ENCODE measurements around the gene SPDYC. TPM values are rescaled to one million over a fixed set of nuclear protein-coding genes. Genes with fewer than 3 reads are reported as not detected.

The SPDYC gene
- total and polyA plus RNA-seq, 2 of the 13 experiments (the other 11 are each of a cell fraction or from before 2014, with no cell fraction given) = 0.15 to 0.33 TPM

Small RNA genes within 50 kb of the gene (microRNA-seq; reads per million reads assigned to microRNA genes)
- gene MIR6751 = 0.85 reads per million

Small RNA genes within 50 kb of the gene (small RNA-seq; reads per million reads assigned to genes)
- gene HIGD1AP10 (ENCODE audit: insufficient read depth in 2 of 3, insufficient read length in 3 of 3, low read depth in 2 of 3, low replicate concordance in 1 of 3) (0 reads per million in 3 experiments), gene PDCL2P2 (ENCODE audit: insufficient read depth in 2 of 3, insufficient read length in 3 of 3, low read depth in 2 of 3, low replicate concordance in 1 of 3) (0 reads per million in 3 experiments), gene RNU2-23P (ENCODE audit: insufficient read depth in 2 of 3, insufficient read length in 3 of 3, low read depth in 2 of 3, low replicate concordance in 1 of 3) (0 to 22.2 (median 1.5) reads per million in 3 experiments)

Other genes with a start within 250 kb of the SPDYC start
- 1.6 and 2.3 TPM in 2 replicates for gene PPP2R5B, start 245.5 kb upstream of the SPDYC start, total RNA-seq (2016; rRNA removed; fragmentation: Illumina TruSeq; extraction: Trizol)
- 8.3 and 12.6 TPM in 2 replicates for gene PPP2R5B, start 245.5 kb upstream of the SPDYC start, polyA plus RNA-seq (2011; rRNA removed)
- 11.6 and 19.1 TPM in 2 replicates for gene GPHA2, start 234.3 kb upstream of the SPDYC start, total RNA-seq (2016; rRNA removed; fragmentation: Illumina TruSeq; extraction: Trizol)
- gene GPHA2, start 234.3 kb upstream of the SPDYC start, polyA plus RNA-seq (2011; rRNA removed) = 10.1 and 13.0 TPM in 2 replicates
- not detected in 2 replicates for gene MAJIN, start 198.1 kb upstream of the SPDYC start, total RNA-seq (2016; rRNA removed; fragmentation: Illumina TruSeq; extraction: Trizol)
- gene MAJIN, start 198.1 kb upstream of the SPDYC start, polyA plus RNA-seq (2011; rRNA removed) = not detected in 2 replicates
- gene BATF2, start 173.3 kb upstream of the SPDYC start, total RNA-seq (2016; rRNA removed; fragmentation: Illumina TruSeq; extraction: Trizol) = 3.9 and 4.2 TPM in 2 replicates
- 2.8 and 3.1 TPM in 2 replicates for gene BATF2, start 173.3 kb upstream of the SPDYC start, polyA plus RNA-seq (2011; rRNA removed)
- 84.4 and 93.9 TPM in 2 replicates for gene ARL2, start 156.1 kb upstream of the SPDYC start, total RNA-seq (2016; rRNA removed; fragmentation: Illumina TruSeq; extraction: Trizol)
- gene ARL2, start 156.1 kb upstream of the SPDYC start, polyA plus RNA-seq (2011; rRNA removed) = 82.9 and 86.3 TPM in 2 replicates
- gene SNX15, start 142.8 kb upstream of the SPDYC start, total RNA-seq (2016; rRNA removed; fragmentation: Illumina TruSeq; extraction: Trizol) = 20.7 and 22.6 TPM in 2 replicates
- gene SNX15, start 142.8 kb upstream of the SPDYC start, polyA plus RNA-seq (2011; rRNA removed) = 19.1 and 21.2 TPM in 2 replicates
- gene SAC3D1, start 129.0 kb upstream of the SPDYC start, total RNA-seq (2016; rRNA removed; fragmentation: Illumina TruSeq; extraction: Trizol) = 33.2 and 36.3 TPM in 2 replicates
- 7.4 and 8.9 TPM in 2 replicates for gene SAC3D1, start 129.0 kb upstream of the SPDYC start, polyA plus RNA-seq (2011; rRNA removed)
- 3.4 and 9.3 TPM in 2 replicates for gene NAALADL1, start 111.7 kb upstream of the SPDYC start, total RNA-seq (2016; rRNA removed; fragmentation: Illumina TruSeq; extraction: Trizol)
- 33.9 and 67.5 TPM in 2 replicates for gene NAALADL1, start 111.7 kb upstream of the SPDYC start, polyA plus RNA-seq (2011; rRNA removed)
- 50.6 and 63.1 TPM in 2 replicates for gene CDCA5, start 86.2 kb upstream of the SPDYC start, total RNA-seq (2016; rRNA removed; fragmentation: Illumina TruSeq; extraction: Trizol)
- gene CDCA5, start 86.2 kb upstream of the SPDYC start, polyA plus RNA-seq (2011; rRNA removed) = 9.8 and 13.5 TPM in 2 replicates
- 27.6 and 32.2 TPM in 2 replicates for gene ZFPL1, start 86.0 kb upstream of the SPDYC start, total RNA-seq (2016; rRNA removed; fragmentation: Illumina TruSeq; extraction: Trizol)
- 49.7 and 56.0 TPM in 2 replicates for gene ZFPL1, start 86.0 kb upstream of the SPDYC start, polyA plus RNA-seq (2011; rRNA removed)
- gene VPS51, start 74.0 kb upstream of the SPDYC start, total RNA-seq (2016; rRNA removed; fragmentation: Illumina TruSeq; extraction: Trizol) = 57.4 and 76.3 TPM in 2 replicates
- gene VPS51, start 74.0 kb upstream of the SPDYC start, polyA plus RNA-seq (2011; rRNA removed) = 90.6 and 104 TPM in 2 replicates
- 28.8 and 66.9 TPM in 2 replicates for gene TM7SF2, start 58.4 kb upstream of the SPDYC start, total RNA-seq (2016; rRNA removed; fragmentation: Illumina TruSeq; extraction: Trizol)
- 56.0 and 75.6 TPM in 2 replicates for gene TM7SF2, start 58.4 kb upstream of the SPDYC start, polyA plus RNA-seq (2011; rRNA removed)
- gene ZNHIT2, start 52.5 kb upstream of the SPDYC start, total RNA-seq (2016; rRNA removed; fragmentation: Illumina TruSeq; extraction: Trizol) = 5.7 and 6.5 TPM in 2 replicates
- 1.1 TPM in 2 replicates for gene ZNHIT2, start 52.5 kb upstream of the SPDYC start, polyA plus RNA-seq (2011; rRNA removed)
- gene FAU, start 48.1 kb upstream of the SPDYC start, total RNA-seq (2016; rRNA removed; fragmentation: Illumina TruSeq; extraction: Trizol) = 869 and 1,024 TPM in 2 replicates
- 374 and 392 TPM in 2 replicates for gene FAU, start 48.1 kb upstream of the SPDYC start, polyA plus RNA-seq (2011; rRNA removed)
- gene MRPL49, start 47.9 kb upstream of the SPDYC start, total RNA-seq (2016; rRNA removed; fragmentation: Illumina TruSeq; extraction: Trizol) = 53.3 and 63.2 TPM in 2 replicates
- gene MRPL49, start 47.9 kb upstream of the SPDYC start, polyA plus RNA-seq (2011; rRNA removed) = 39.2 and 41.4 TPM in 2 replicates
- gene SYVN1, start 35.7 kb upstream of the SPDYC start, total RNA-seq (2016; rRNA removed; fragmentation: Illumina TruSeq; extraction: Trizol) = 7.4 and 10.3 TPM in 2 replicates
- gene SYVN1, start 35.7 kb upstream of the SPDYC start, polyA plus RNA-seq (2011; rRNA removed) = 22.5 and 25.8 TPM in 2 replicates
- 51.2 and 57.3 TPM in 2 replicates for gene CAPN1, start 11.7 kb downstream of the SPDYC start, total RNA-seq (2016; rRNA removed; fragmentation: Illumina TruSeq; extraction: Trizol)
- 82.6 and 92.6 TPM in 2 replicates for gene CAPN1, start 11.7 kb downstream of the SPDYC start, polyA plus RNA-seq (2011; rRNA removed)
- gene POLA2, start 91.7 kb downstream of the SPDYC start, total RNA-seq (2016; rRNA removed; fragmentation: Illumina TruSeq; extraction: Trizol) = 10.7 and 15.6 TPM in 2 replicates
- 9.1 and 9.7 TPM in 2 replicates for gene POLA2, start 91.7 kb downstream of the SPDYC start, polyA plus RNA-seq (2011; rRNA removed)
- 2.5 and 7.1 TPM in 2 replicates for gene CDC42EP2, start 144.6 kb downstream of the SPDYC start, total RNA-seq (2016; rRNA removed; fragmentation: Illumina TruSeq; extraction: Trizol)
- 2.3 and 4.2 TPM in 2 replicates for gene CDC42EP2, start 144.6 kb downstream of the SPDYC start, polyA plus RNA-seq (2011; rRNA removed)
- gene DPF2, start 163.6 kb downstream of the SPDYC start, total RNA-seq (2016; rRNA removed; fragmentation: Illumina TruSeq; extraction: Trizol) = 30.4 and 31.0 TPM in 2 replicates
- 20.4 and 21.0 TPM in 2 replicates for gene DPF2, start 163.6 kb downstream of the SPDYC start, polyA plus RNA-seq (2011; rRNA removed)
- 4.0 and 4.9 TPM in 2 replicates for gene TIGD3, start 184.5 kb downstream of the SPDYC start, total RNA-seq (2016; rRNA removed; fragmentation: Illumina TruSeq; extraction: Trizol)
- 0.49 and 1.0 TPM in 2 replicates for gene TIGD3, start 184.5 kb downstream of the SPDYC start, polyA plus RNA-seq (2011; rRNA removed)
- 2.1 and 3.4 TPM in 2 replicates for gene SLC25A45, start 212.4 kb downstream of the SPDYC start, total RNA-seq (2016; rRNA removed; fragmentation: Illumina TruSeq; extraction: Trizol)
- 1.2 and 1.9 TPM in 2 replicates for gene SLC25A45, start 212.4 kb downstream of the SPDYC start, polyA plus RNA-seq (2011; rRNA removed)
- gene FRMD8, start 216.4 kb downstream of the SPDYC start, total RNA-seq (2016; rRNA removed; fragmentation: Illumina TruSeq; extraction: Trizol) = 18.0 and 20.6 TPM in 2 replicates
- gene FRMD8, start 216.4 kb downstream of the SPDYC start, polyA plus RNA-seq (2011; rRNA removed) = 5.8 and 9.4 TPM in 2 replicates

Data from HepG2 (cell line).